Measurements from ENCODE around the gene DGKA. TPM values are rescaled to one million over a fixed set of nuclear protein-coding genes. Genes with fewer than 3 reads are reported as not detected.

The DGKA gene
- total RNA-seq, 2 donors from 2014 or later, result 7.3 to 22.8 TPM

DNA sequence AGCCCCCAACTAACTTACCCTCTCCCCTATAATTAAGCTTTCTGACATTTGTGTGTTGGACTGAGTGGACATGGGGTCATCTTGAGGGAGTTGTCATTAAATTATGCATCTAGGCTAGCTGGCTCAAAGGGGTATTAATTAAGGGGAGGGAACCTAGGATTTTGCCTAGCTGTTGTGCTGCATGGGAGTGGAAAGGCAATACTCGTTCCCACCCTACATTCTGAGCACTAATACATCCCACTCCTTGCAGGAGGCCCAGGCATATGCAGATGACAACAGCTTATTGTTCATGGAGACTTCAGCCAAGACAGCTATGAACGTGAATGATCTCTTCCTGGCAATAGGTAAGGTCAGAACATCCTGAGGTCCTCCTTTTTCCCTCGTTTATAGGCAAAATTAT lies 60.1 kb downstream of the DGKA start:
- H3K27me3 ChIP-seq, result no peaks in the 10 kb centered on the region
- DNase-seq (ENCODE audit: low spot score), result no peak
- H3K27ac ChIP-seq, result no peak overlapping the region
- no peak overlapping the region for H3K4me3 ChIP-seq
- TF ChIP-seq, protein P1, sequence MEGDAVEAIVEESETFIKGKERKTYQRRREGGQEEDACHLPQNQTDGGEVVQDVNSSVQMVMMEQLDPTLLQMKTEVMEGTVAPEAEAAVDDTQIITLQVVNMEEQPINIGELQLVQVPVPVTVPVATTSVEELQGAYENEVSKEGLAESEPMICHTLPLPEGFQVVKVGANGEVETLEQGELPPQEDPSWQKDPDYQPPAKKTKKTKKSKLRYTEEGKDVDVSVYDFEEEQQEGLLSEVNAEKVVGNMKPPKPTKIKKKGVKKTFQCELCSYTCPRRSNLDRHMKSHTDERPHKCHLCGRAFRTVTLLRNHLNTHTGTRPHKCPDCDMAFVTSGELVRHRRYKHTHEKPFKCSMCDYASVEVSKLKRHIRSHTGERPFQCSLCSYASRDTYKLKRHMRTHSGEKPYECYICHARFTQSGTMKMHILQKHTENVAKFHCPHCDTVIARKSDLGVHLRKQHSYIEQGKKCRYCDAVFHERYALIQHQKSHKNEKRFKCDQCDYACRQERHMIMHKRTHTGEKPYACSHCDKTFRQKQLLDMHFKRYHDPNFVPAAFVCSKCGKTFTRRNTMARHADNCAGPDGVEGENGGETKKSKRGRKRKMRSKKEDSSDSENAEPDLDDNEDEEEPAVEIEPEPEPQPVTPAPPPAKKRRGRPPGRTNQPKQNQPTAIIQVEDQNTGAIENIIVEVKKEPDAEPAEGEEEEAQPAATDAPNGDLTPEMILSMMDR (IDR thresholded peaks at IDR 0.05), result no peak
- H3K9me3 ChIP-seq, result no peaks in the 10 kb centered on the region
- H3K4me1 ChIP-seq, result no peaks in the 10 kb centered on the region
- H3K36me3 ChIP-seq, result peaks cover 81% of the 10 kb centered on the region

- Histone ChIP-seq H3K27ac (no peak overlapping the region), H3K27me3 (no peaks in the 10 kb centered on the region), H3K4me1 (peaks cover 0 to 16% of the 10 kb centered on the region in 2 donors), H3K9me3 (no peaks in the 10 kb centered on the region), H3K4me3 (no peak overlapping the region), H3K36me3 (peaks cover 60% of the 10 kb centered on the region)
- TF ChIP-seq, protein P1 (IDR thresholded peaks at IDR 0.05), result no peak
- DNase-seq (ENCODE audit: low spot score), result no peak
These were observed 62.4 kb downstream of the DGKA start for GRCh38 chr12:55993230-55993853.

DNA sequence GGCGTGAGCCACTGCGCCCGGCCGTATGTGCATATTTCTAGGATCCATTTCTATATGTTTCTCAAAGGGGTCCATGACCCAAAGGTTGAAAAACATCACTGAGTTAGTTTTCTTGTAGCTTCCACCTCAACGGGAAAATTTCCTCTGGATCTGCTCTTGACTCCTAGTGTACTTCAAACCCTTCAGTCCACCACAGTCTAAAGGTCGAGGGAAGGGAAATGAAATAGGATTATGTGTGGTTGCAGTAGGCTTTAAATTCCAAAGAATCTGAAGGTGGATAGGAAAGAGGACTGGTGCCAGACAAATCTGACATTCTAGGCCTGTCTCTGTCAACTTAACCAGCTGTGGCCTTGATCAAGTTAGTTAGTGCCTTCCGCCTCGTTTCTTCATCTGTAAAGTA lies 64.4 kb downstream of the DGKA start:
- H3K36me3 ChIP-seq, result peaks cover 41% of the 10 kb centered on the region

GRCh38 chr12:55996201-55996714 lies 65.3 kb downstream of the DGKA start:
- Histone ChIP-seq H3K27me3 (no peaks in the 10 kb centered on the region), H3K27ac (peak overlapping the region; percentile 84 to 86), H3K36me3 (peaks cover 32% of the 10 kb centered on the region), H3K9me3 (no peaks in the 10 kb centered on the region), H3K4me3 (peak overlapping the region; percentile 48 to 78), H3K4me1 (peaks cover 0 to 19% of the 10 kb centered on the region in 2 donors)
- peak; percentile 73 for DNase-seq (ENCODE audit: low spot score)
- TF ChIP-seq, protein P1 (IDR thresholded peaks at IDR 0.05), result peak; percentile 81 to 89

More for the DNA sequence above, 64.4 kb downstream of the DGKA start:
- Histone ChIP-seq H3K4me3 (no peak overlapping the region), H3K27ac (no peak overlapping the region), H3K9me3 (no peaks in the 10 kb centered on the region), H3K4me1 (peaks cover 0 to 19% of the 10 kb centered on the region in 2 donors), H3K27me3 (no peaks in the 10 kb centered on the region)
- TF ChIP-seq, protein P1 (IDR thresholded peaks at IDR 0.05), result no peak
- DNase-seq (ENCODE audit: low spot score), result no peak

- Histone ChIP-seq H3K36me3 (peaks cover 25% of the 10 kb centered on the region), H3K9me3 (no peaks in the 10 kb centered on the region), H3K27me3 (no peaks in the 10 kb centered on the region), H3K4me1 (peaks cover 0 to 19% of the 10 kb centered on the region in 2 donors), H3K27ac (peak within 1 kb of the TSS; percentile 84 to 86), H3K4me3 (peak within 1 kb of the TSS; percentile 48 to 78)
- TF ChIP-seq, protein P1 (IDR thresholded peaks at IDR 0.05), result no peak
- DNase-seq (ENCODE audit: low spot score), result peak; percentile 98
These were observed 66.0 kb downstream of the DGKA start, which contains the start of gene SUOX for GRCh38 chr12:55996715-55997534. TSS of gene SUOX (plus strand) at chr12:55997276. CDS start at chr12:56002222, 4,946 bp downstream.
